ENCODE measurements around the gene ADRA2C. TPM values are rescaled to one million over a fixed set of nuclear protein-coding genes. Genes with fewer than 3 reads are reported as not detected.

ADRA2C gene
- total and polyA plus RNA-seq, 10 donors, result 9.4 to 42.1 (median 29.1) TPM

DNA sequence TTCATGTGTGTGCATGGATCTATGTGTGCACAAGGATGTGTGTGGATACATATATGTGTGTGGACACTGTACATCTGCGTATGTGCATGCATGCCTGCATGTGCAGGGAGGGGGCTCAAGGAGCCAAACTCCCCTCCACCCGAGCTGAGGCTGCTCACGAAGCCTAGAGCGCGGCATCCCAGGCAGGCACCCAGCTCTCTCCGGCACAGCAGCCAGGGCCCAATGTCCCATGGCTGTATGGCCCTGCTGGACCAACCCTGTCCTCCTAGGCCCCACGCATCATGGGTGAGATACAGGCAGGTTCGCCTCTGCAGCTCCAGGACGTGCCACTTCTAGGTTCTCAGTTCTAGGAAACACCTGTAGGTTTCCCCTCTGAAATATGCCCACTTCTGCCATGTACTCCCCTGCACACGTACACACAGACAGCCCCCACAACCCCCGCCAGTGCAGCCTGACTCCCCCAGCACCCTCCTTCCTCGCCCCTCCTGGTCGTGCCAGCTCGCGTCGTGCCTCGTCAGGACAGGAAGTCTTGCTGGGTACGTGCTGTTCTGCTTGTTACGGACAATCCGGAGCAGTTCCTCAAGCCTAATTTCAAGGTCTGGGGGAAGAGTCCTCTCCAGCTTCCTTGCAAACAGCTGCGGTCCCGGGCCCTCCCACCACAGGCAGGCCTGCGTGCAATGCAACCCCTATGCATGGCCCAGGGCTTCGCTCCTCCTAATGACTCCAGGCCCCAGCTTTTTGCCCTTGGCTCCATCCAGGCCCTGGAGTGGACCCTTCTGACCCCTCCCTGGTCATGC is 3.2 kb upstream of the ADRA2C start:
- 23 to 41% (median 34%) methylated on average over 21 to 24 of the region's 24 CpGs for WGBS, 5 donors
- Histone ChIP-seq H3K9me3 (no peaks in the 10 kb centered on the region), H3K27me3 (replicated peaks in 1 of 7) (peaks cover 0 to 62% (median 32%) of the 10 kb centered on the region in 7 donors), H3K27ac (peak overlapping the region in 5 of 8 donors; percentile 20 to 72 (median 59)), H3K4me3 (no peak overlapping the region), H3K36me3 (no peaks in the 10 kb centered on the region), H3K4me1 (peaks cover 0 to 40% (median 16%) of the 10 kb centered on the region in 6 donors)
- DNase-seq, result no peak
- intact Hi-C loops (cut with DNase I; ENCODE audit: low total_unique reads), result no loop called here
- TF ChIP-seq, protein P1, sequence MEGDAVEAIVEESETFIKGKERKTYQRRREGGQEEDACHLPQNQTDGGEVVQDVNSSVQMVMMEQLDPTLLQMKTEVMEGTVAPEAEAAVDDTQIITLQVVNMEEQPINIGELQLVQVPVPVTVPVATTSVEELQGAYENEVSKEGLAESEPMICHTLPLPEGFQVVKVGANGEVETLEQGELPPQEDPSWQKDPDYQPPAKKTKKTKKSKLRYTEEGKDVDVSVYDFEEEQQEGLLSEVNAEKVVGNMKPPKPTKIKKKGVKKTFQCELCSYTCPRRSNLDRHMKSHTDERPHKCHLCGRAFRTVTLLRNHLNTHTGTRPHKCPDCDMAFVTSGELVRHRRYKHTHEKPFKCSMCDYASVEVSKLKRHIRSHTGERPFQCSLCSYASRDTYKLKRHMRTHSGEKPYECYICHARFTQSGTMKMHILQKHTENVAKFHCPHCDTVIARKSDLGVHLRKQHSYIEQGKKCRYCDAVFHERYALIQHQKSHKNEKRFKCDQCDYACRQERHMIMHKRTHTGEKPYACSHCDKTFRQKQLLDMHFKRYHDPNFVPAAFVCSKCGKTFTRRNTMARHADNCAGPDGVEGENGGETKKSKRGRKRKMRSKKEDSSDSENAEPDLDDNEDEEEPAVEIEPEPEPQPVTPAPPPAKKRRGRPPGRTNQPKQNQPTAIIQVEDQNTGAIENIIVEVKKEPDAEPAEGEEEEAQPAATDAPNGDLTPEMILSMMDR (IDR thresholded peaks at IDR 0.05 in 8 of 11, conservative IDR thresholded peaks at IDR 0.05 in 3 of 11), result no peak
- TF ChIP-seq POLR2AphosphoS5 (IDR thresholded peaks at IDR 0.05), result peak in 2 of 3 donors; percentile 68 to 70

DNA sequence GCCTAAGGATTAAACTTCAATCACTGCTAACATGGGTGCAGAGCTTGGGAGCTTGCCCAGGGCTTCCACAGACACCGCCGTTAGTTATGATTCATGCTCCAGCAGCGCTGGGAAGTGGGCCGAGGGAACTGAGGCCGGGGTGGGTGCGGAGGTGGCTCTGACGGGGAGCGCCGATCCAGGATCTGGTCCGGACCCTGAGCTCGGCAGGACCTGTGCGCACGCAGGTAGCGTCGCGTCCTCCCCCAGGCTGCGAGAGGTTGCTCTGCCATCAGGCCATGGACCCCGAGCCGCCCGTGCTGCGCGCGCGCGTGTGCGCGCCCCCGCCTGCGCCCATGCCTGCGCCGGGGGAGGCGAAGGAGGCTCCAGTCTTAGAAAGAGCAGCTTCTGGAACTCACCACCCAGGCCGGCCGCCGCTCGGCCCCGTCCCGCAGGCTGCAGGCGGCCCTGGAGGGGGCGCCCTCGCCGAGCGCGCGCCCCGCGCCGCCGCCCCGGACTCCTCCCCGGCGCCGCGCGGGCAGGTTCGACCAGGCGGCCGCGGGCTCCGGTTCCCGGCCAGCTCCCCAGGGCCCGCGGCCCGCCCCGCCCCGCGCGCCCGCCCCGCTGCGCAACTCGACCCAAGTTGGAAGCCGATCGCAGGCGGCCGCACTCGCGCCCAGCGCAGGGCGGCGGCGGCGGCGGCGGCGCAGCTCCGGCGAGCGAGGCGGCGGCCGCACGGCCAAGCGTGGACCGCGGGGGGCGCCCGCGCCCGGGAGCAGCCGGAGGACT is 732 bp upstream of the ADRA2C start:
- TF ChIP-seq, protein P1 (IDR thresholded peaks at IDR 0.05 in 8 of 11, conservative IDR thresholded peaks at IDR 0.05 in 3 of 11), result peak in 3 of 11 experiments; percentile 16 to 37 (median 25)
- TF ChIP-seq POLR2AphosphoS5 (IDR thresholded peaks at IDR 0.05) (peak in 1 of 3 donors; percentile 30), POLR2A (IDR thresholded peaks at IDR 0.05) (no peak)
- peak overlapping the region in 5 of 8 donors; percentile 56 to 72 (median 59) for H3K27ac ChIP-seq
- peaks cover 0 to 77% (median 38%) of the 10 kb centered on the region in 7 donors for H3K27me3 ChIP-seq (replicated peaks in 1 of 7)
- intact Hi-C loops (cut with DNase I; ENCODE audit: low total_unique reads), result no loop called here
- DNase-seq, result no peak
- H3K4me3 ChIP-seq, result peak overlapping the region in 7 of 8 donors; percentile 10 to 59 (median 27)
- 2 to 13% (median 3%) methylated on average over 9 to 101 of the region's 101 CpGs for WGBS, 5 donors
- H3K4me1 ChIP-seq, result peaks cover 0 to 47% (median 19%) of the 10 kb centered on the region in 6 donors
- no peaks in the 10 kb centered on the region for H3K36me3 ChIP-seq
- H3K9me3 ChIP-seq, result no peaks in the 10 kb centered on the region

DNA sequence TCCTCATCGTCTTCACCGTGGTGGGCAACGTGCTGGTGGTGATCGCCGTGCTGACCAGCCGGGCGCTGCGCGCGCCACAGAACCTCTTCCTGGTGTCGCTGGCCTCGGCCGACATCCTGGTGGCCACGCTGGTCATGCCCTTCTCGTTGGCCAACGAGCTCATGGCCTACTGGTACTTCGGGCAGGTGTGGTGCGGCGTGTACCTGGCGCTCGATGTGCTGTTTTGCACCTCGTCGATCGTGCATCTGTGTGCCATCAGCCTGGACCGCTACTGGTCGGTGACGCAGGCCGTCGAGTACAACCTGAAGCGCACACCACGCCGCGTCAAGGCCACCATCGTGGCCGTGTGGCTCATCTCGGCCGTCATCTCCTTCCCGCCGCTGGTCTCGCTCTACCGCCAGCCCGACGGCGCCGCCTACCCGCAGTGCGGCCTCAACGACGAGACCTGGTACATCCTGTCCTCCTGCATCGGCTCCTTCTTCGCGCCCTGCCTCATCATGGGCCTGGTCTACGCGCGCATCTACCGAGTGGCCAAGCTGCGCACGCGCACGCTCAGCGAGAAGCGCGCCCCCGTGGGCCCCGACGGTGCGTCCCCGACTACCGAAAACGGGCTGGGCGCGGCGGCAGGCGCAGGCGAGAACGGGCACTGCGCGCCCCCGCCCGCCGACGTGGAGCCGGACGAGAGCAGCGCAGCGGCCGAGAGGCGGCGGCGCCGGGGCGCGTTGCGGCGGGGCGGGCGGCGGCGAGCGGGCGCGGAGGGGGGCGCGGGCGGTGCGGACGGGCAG is 792 bp downstream of the ADRA2C start:
- TF ChIP-seq POLR2AphosphoS5 (IDR thresholded peaks at IDR 0.05) (peak in 2 of 3 donors; percentile 66), POLR2A (IDR thresholded peaks at IDR 0.05) (no peak)
- TF ChIP-seq, protein P1 (IDR thresholded peaks at IDR 0.05 in 8 of 11, conservative IDR thresholded peaks at IDR 0.05 in 3 of 11), result peak in 1 of 11 experiments; percentile 9
- 14 to 36% (median 16%) methylated on average over 44 to 107 of the region's 107 CpGs for WGBS, 5 donors
- intact Hi-C loops (cut with DNase I; ENCODE audit: low total_unique reads), result no loop called here
- Histone ChIP-seq H3K36me3 (no peaks in the 10 kb centered on the region), H3K27ac (peak overlapping the region in 5 of 8 donors; percentile 43 to 72 (median 66)), H3K4me3 (peak overlapping the region in 7 of 8 donors; percentile 13 to 59 (median 19)), H3K27me3 (replicated peaks in 1 of 7) (peaks cover 0 to 89% (median 38%) of the 10 kb centered on the region in 7 donors), H3K9me3 (no peaks in the 10 kb centered on the region), H3K4me1 (peaks cover 0 to 39% (median 19%) of the 10 kb centered on the region in 6 donors)
- no peak for DNase-seq

Data from spleen (tissue), 11 donors.